GM21723 (cell line): ENCODE measurements around the gene CDH1.
"Not testable (repeated sequence)": the region's sequence is repeated elsewhere in the genome, so short reads cannot be mapped to it uniquely, and the experiment has no call there.

Source experiments
- ATAC-seq: cut with Tn5 transposase; IDR thresholded peaks from one replicate; pipeline ENCODE4 v1.9.1; 2021; ENCODE audit warnings: mild to moderate bottlenecking, moderate library complexity; ENCODE audit not compliant: unreplicated experiment

Gene CDH1

GRCh38 chr16:68786685-68787418, 49.8 kb downstream of the CDH1 start:
- no peak for ATAC-seq

GRCh38 chr16:68787419-68787807, 50.3 kb downstream of the CDH1 start:
- not testable (repeated sequence) for ATAC-seq

- no peak for ATAC-seq
These were observed 53.2 kb downstream of the CDH1 start for GRCh38 chr16:68790130-68790761.

GRCh38 chr16:68790944-68791343, 53.9 kb downstream of the CDH1 start:
- ATAC-seq = no peak

GRCh38 chr16:68792465-68793324, 55.6 kb downstream of the CDH1 start:
- ATAC-seq = no peak

- ATAC-seq = no peak
These were observed 56.3 kb downstream of the CDH1 start for GRCh38 chr16:68793401-68793857.

- ATAC-seq = no peak
These were observed 61.3 kb downstream of the CDH1 start for GRCh38 chr16:68798398-68798797.

- ATAC-seq = peak; percentile 68
These were observed 63.3 kb downstream of the CDH1 start for GRCh38 chr16:68800257-68800875.

- no peak for ATAC-seq
These were observed 65.1 kb downstream of the CDH1 start for GRCh38 chr16:68802190-68802589.

- ATAC-seq = no peak
These were observed 69.3 kb downstream of the CDH1 start for GRCh38 chr16:68806422-68806821.

- ATAC-seq = no peak
These were observed 69.9 kb downstream of the CDH1 start for GRCh38 chr16:68806981-68807380.

GRCh38 chr16:68814516-68814915, 77.4 kb downstream of the CDH1 start:
- ATAC-seq = no peak

- ATAC-seq = no peak
These were observed 86.5 kb downstream of the CDH1 start for GRCh38 chr16:68823401-68824135.

- no peak for ATAC-seq
These were observed 88.3 kb downstream of the CDH1 start for GRCh38 chr16:68825427-68825826.

GRCh38 chr16:68826652-68827051, 89.6 kb downstream of the CDH1 start:
- ATAC-seq = no peak

GRCh38 chr16:68833251-68833650, 96.2 kb downstream of the CDH1 start:
- no peak for ATAC-seq

GRCh38 chr16:68834550-68834949, 97.5 kb downstream of the CDH1 start:
- no peak for ATAC-seq

- no peak for ATAC-seq
These were observed 98.9 kb downstream of the CDH1 start for GRCh38 chr16:68835970-68836369.

GRCh38 chr16:68839831-68840230, 102.7 kb downstream of the CDH1 start:
- ATAC-seq = no peak

GRCh38 chr16:68842964-68843481, 105.9 kb downstream of the CDH1 start:
- not testable (repeated sequence) for ATAC-seq
